ENCODE data around the gene TMEM106B.

The TMEM106B gene

GRCh38 chr7:12229046-12229445, 18.0 kb downstream of the TMEM106B start:
- DNase-seq, result no peak

- DNase-seq, result no peak
Measured at GRCh38 chr7:12231097-12231496, 20.0 kb downstream of the TMEM106B start.

GRCh38 chr7:12233175-12233574, 22.1 kb downstream of the TMEM106B start:
- no peak for DNase-seq

- DNase-seq, result no peak
Measured at GRCh38 chr7:12234334-12234865, 23.3 kb downstream of the TMEM106B start.

- DNase-seq, result no peak
Measured at GRCh38 chr7:12235970-12236369, 24.9 kb downstream of the TMEM106B start.

GRCh38 chr7:12237007-12237406, 25.9 kb downstream of the TMEM106B start:
- DNase-seq, result no peak

GRCh38 chr7:12239806-12240205, 28.7 kb downstream of the TMEM106B start:
- no peak for DNase-seq

- no peak for DNase-seq
Measured at GRCh38 chr7:12244129-12244528, 33.0 kb downstream of the TMEM106B start.

GRCh38 chr7:12244694-12245093, 33.6 kb downstream of the TMEM106B start:
- no peak for DNase-seq

- DNase-seq, result no peak
Measured at GRCh38 chr7:12249706-12250105, 38.6 kb downstream of the TMEM106B start.

- DNase-seq, result no peak
Measured at GRCh38 chr7:12250232-12250631, 39.1 kb downstream of the TMEM106B start.

- DNase-seq, result no peak
Measured at GRCh38 chr7:12256090-12256489, 45.0 kb downstream of the TMEM106B start.

- no peak for DNase-seq
Measured at GRCh38 chr7:12257582-12257981, 46.5 kb downstream of the TMEM106B start.

GRCh38 chr7:12258074-12258473, 47.0 kb downstream of the TMEM106B start:
- no peak for DNase-seq

GRCh38 chr7:12267542-12267941, 56.4 kb downstream of the TMEM106B start:
- no peak for DNase-seq

GRCh38 chr7:12269100-12269895, 58.2 kb downstream of the TMEM106B start:
- no peak for DNase-seq

GRCh38 chr7:12281038-12281437, 69.9 kb downstream of the TMEM106B start:
- DNase-seq, result no peak

GRCh38 chr7:12287901-12288300, 76.8 kb downstream of the TMEM106B start:
- no peak for DNase-seq

- DNase-seq, result no peak
Measured at GRCh38 chr7:12289996-12290395, 78.9 kb downstream of the TMEM106B start.

- no peak for DNase-seq
Measured at GRCh38 chr7:12290761-12291160, 79.7 kb downstream of the TMEM106B start.

- DNase-seq, result no peak
Measured at GRCh38 chr7:12291870-12292269, 80.8 kb downstream of the TMEM106B start.

All from activated CD8-positive, alpha-beta memory T cell treated with anti-CD3 and anti-CD28 coated beads for 24 hours (primary cell).